Prostate gland (tissue), 1 donor: ENCODE results near the gene CAPN3.

ENCODE experiments used
- POLR2A ChIP-seq: fragments of 450-650 bp; IDR thresholded peaks from one replicate; pipeline ENCODE4 v1.6.1; 2016; ENCODE audit warnings: antibody characterized with exemption, mild to moderate bottlenecking
- POLR2AphosphoS5 ChIP-seq: sonication (generic); formaldehyde crosslinking; IDR thresholded peaks from one replicate; pipeline ENCODE4 v1.6.1; 2017; ENCODE audit warnings: antibody characterized with exemption

- TF ChIP-seq POLR2A (no peak), POLR2AphosphoS5 (no peak)
Measured at GRCh38 chr15:42335074-42335473, 24.2 kb upstream of the CAPN3 start.
